ENCODE data around the gene NRG3.
A peak's percentile ranks its signal among the peaks of the same experiment; 100 is the strongest.

The NRG3 gene

DNA sequence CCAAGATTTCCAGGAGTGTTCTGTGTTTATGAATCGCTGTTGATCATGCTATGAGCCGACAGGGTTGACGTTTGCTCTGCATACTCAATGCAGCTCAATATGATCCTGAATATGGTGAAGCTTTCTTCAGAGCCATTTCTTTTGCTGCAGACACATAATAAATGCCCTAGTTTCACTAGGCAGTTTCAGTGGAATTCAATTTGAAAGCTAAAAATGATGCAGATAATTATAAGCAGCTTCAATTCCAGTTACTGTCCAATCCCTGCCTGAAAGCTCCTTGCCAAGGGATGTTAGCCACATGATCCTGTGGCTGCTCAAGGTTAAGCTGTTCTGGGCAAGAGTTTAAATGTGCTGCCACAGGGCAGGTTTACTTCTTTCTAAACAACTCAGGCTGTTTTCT is 805.6 kb downstream of the NRG3 start:
- no peak for DNase-seq (ENCODE audit: low read depth)

DNA sequence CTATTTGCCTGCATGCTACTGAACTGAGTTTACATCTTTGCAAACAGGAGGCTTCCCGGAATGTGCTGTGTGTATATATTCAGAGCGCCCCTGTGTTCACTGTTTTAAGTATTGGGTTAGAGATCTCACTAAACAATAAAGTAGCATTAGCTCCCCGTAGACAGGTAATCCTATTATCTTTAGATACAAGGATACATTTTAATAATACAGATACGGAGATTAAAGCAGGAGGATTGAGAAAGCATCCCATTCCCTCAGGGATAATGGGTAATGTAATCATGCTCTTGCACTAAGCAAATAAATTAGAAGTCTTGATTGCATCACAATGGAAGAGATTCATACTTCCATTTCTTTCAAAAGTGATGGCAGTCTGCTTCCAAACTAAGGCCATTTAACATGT is 809.0 kb downstream of the NRG3 start:
- DNase-seq (ENCODE audit: low read depth): no peak

DNA sequence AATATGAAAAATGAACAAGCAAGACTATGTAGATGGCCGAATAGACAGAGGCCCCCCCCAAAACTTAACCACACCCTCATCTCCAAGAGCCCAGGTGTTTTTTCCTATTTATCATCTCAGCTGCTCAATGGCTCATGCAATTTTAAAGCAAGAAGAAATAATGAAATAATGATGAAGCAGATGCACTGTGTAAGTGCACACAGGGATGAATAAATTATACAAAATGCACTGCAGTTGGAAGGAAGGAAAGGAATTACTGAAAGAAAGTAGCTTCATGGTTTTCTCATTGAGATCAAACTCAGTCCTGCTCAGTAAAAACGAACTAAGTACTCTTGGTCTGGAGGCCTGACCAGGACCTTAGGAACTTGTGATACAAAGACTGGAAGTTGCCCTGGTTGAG is 810.1 kb downstream of the NRG3 start:
- no peak for DNase-seq (ENCODE audit: low read depth)

DNA sequence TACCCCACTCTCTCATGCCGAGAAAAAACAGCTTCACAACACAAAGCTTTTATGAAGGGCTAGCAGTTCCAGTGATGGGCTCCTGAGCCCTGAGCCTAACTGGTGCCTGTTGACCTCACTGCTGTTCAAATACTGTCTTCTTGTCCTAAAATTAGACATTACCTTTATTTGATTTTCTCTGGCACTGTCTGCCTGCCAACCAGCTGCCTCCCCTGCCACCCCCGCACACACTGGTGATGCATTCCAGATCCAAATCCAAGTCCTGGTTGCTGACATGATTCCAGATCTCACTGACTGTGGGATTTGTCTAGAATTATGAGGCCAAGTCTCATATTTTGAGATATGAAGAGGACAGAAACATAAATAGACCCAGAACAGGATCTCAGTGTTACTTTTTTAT is 816.2 kb downstream of the NRG3 start:
- DNase-seq (ENCODE audit: low read depth): no peak

DNA sequence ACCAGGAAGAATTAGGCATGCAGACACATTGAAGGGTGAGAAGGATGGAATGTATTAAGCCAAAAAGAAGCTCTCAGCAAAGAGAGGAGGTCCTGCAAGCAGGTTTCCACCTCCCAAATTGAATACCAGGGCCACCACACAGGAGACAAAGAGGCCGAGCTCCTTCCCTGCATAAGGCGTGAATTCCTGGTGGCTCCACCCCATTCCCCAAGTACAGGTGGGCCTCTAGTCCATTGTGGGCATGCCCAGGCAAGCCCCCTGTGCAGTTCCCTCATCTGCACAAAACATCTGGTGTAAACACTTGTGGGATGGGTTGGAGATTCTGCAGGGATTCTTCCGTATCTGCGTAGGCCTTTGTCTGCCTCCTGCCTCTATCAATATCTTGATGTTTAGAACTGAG is 817.5 kb downstream of the NRG3 start:
- no peak for DNase-seq (ENCODE audit: low read depth)

DNA sequence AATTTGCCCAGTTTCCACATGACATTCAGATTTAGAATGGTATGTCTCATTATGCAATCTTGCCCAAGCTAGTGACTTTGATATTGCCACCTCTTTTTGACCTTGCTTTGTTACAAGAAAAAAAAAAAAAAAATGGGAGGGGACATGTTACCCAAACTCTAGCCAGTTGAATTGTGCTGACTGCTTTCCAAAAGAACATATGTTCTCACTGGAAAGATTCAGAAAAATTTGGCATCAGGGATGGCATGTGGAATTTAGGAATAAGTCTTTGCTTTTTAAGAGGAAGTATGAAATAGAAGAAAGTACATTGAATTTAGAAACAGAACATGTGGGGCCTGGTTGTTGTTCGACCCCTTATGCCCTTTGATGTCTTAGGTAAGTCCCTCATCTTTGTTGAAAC is 846.8 kb downstream of the NRG3 start:
- no peak for DNase-seq (ENCODE audit: low read depth)

DNA sequence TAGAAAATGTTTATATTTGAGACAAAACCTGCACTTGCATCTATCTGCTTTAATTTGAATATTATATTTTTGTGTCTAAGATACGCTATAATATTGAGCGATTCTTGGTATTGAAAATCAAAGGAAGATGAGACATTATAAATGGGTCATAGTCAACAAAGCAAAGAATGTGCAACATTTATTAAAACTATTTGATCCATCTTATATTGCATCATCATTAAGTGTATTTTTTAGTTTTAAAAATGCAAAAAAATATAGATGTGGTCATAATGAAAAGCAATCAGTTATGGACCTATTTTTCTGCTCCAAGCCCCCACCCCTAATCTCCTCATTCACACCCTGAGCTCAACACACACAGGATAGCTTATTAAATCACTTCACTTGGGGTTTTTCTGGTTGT is 847.3 kb downstream of the NRG3 start:
- DNase-seq (ENCODE audit: low read depth): no peak

DNA sequence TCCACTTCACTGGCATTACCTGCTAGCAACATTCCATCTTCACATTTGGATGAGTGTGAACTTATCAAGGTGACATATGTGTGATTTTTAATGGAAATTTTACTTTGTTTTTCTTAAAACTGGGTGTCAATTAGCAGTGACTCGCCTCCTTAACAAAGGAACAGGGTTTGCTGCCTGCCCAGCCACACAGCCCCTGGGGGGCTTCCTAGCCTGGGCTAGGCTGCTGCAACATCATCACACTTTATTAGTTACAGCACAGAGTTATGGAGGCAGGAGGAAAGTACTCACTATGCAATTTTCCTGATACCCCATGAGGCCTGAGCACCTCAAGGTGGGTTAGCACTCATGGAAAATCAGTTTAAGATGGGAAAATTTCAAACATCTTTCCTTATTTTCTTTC is 861.3 kb downstream of the NRG3 start:
- DNase-seq (ENCODE audit: low read depth): no peak

DNA sequence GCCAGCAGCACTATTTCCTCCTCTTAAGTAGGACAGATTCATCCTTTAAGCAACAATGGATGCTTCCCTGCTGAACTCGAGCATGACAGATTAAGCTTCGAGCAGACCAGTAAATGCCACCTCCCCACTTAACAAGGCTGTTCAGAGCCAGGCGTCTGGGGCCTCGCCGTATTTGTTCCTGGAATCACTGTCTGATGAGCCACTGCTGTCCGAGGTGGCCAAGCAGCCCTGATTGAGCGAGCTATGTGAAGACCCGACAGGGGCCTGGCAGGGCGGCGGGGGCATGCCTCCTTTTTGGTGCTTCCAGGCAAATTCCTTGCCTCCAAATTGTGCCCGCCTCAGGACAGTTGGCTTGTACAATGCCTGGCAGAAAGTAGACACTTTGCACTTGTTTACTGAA is 862.6 kb downstream of the NRG3 start:
- DNase-seq (ENCODE audit: low read depth): no peak

DNA sequence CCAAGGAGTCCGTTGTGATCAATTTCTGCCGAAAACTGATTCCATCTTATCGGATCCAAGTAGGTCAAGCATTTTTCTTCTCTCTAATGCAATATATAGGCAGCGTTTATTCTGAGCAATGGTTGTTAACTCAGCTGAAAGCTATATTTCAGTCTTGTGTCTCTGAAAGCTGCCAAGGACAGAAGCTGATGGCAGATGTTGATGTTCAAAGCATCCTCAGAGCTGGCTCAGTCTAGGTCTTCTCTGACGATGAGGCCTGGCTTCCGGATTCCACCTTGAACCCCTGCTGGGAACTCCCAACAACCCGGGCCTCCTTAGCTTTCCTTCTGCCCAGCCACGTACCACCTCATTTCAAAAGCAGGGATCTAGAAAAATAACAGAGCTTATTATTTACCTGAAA is 863.6 kb downstream of the NRG3 start:
- no peak for DNase-seq (ENCODE audit: low read depth)

DNA sequence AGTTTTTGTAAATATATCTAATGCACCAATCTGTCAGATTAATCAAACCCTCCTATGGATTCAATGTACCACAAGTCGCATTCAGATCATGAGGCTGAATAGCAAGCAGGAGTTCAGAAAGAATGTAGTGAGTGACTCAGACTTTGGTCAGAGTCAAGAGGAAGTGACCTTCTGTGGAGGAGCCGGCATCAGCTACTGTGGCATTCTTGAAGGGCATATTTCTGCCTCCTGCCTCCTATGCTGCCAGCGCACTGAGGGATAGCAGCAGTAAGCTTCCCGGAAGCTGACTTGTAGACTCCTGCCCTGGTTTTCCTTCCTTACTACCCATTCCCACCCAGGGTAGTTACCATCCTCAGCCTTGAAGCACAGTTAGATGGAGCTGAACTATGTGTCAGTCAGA is 867.5 kb downstream of the NRG3 start:
- DNase-seq (ENCODE audit: low read depth): peak; percentile 43

DNA sequence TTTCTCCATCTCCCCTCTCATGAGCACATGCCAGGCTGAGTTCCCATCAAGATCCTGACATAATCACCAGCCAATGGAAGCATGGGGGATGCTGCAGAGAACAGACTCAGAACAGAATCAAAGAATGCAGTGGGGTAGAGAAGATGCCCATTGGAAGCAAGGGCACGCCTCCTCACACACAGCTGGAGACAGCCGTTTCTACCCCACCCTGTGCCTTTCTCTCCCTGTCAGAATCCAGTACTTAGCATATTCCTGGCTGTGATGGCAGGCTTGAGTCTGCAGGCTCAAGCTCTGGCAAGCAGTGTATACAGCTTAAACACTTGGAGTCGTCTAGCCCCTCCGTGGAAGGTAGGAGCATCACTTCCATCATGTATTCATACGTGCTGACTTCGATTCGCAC is 867.9 kb downstream of the NRG3 start:
- DNase-seq (ENCODE audit: low read depth): no peak

DNA sequence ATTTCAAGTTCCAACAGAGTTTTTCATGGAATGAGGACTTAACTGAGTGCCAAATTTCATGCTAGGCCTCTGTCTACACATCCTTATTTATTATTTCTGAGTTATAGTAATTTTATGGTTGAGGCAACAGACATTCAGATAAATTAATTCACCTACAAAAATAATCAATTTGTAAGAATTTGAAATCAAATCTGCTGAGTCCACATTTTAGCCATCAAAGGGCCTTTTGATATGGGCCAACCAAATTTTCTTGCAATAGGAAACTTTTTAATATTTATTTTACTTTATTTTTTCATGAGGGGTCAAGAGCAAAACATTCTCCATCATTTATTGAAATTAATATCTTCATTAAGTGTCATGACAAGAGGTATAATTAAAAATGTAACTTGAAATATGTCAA is 875.5 kb downstream of the NRG3 start:
- DNase-seq (ENCODE audit: low read depth): no peak

DNA sequence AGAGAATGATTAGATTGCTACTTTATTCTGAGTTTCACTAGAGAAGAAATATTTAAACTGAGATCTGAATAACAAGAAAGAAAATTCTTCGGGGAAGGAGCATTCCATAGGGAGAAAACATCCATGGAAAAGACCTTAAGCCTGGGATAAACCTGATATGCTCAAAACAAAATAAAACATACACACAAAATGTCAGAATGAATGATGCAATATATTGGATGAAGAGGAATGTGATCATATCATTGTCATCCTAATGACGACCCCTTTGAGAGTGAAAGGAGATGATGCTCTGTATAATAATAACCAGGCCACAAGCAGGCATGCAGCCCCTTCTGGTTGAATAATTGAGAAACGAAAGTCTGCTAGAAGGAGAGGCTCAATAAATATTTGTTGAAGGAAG is 882.4 kb downstream of the NRG3 start:
- no peak for DNase-seq (ENCODE audit: low read depth)

DNA sequence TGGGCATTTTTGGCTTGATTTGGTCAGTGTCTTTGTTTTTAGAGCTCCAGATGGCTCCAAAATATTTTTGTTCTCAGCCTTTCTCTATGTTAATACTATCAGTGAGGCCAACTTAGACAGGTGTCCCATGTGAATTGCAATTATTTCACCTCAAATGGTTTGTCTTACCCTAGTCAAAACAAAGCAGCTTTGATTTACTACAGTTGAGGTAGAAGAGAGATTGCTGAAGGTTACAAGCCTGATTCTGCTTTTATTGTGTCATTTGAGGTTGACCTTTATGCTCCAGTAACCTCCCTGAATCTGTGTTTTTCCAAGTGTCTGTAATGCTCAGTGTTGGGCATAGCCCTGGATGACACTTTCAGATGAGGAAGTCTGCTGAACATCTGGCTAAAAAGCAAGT is 882.9 kb downstream of the NRG3 start:
- DNase-seq (ENCODE audit: low read depth): no peak

DNA sequence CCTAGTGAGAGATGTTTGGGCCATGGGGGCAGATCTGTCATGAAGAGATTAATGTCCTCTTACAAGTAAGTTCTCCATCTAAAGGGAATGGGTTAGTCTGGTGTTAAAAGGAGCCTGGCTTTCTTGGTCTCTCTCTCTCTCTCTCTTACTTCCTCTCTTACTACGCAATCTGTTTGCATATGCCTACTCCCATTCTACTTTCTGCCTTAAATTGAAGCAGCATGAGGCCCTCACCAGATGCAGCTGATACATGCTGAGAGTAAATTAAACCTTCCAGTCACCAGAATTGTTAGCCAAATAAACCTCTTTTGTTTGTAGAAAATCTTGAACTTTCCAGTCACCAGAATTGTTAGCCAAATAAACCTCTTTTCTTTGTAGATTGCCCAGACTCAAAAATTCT is 884.1 kb downstream of the NRG3 start:
- no peak for DNase-seq (ENCODE audit: low read depth)

DNA sequence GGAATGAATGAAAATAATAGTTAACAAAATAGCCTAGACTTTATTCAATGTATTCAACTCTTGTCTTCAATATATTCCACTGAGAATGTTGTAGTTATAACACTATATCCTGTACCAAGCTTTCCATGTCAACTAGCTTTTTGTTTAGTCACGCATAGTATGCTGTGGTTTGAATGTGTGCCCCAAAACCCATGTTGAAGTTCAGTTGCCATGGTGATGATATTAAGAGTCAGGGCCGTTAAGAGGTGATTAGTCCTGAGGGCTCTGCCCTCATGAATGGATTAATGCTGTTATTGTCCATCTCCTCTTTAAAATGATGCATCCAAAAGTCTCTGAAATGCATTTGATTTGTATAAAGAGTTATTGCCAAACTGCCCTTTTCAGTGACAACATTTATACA is 887.6 kb downstream of the NRG3 start:
- DNase-seq (ENCODE audit: low read depth): no peak

DNA sequence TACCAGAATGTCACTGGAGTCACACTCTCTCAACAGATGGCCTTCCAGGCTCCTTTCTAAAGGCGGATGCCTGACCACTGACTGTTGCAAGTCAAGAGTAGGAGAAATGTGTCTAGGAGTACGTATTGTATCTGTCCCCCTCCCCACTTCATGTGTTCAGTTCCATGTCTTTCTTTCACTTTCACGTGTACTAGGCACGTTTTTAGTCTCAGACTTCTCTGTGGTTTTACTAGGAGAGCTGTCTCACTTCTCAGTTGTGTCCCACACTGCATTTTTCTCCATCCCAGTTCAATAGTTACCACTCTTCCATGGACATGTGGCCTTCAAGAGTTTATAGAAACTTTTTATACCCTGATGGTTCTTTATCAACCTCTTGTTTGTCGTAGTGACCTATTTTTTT is 893.0 kb downstream of the NRG3 start:
- no peak for DNase-seq (ENCODE audit: low read depth)

DNA sequence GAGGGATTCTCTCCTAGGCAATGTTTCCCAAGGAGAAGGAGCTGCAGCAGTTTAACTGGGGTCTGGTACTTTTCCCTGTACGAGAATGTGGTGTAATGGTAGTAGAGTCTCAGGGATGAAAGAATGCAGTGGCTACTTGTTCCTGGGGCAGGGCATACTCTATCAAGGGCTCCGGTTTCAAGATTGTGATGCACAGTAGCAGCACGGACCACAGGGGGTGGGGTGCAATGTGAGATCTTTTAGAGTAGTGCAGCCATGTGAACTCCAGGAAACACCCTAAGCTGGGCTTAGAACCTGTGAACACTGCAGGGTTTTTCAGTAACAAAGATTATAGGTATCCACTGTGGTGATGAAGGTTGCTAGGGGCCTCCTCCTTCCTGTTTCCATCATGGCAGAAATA is 903.9 kb downstream of the NRG3 start:
- no peak for DNase-seq (ENCODE audit: low read depth)

DNA sequence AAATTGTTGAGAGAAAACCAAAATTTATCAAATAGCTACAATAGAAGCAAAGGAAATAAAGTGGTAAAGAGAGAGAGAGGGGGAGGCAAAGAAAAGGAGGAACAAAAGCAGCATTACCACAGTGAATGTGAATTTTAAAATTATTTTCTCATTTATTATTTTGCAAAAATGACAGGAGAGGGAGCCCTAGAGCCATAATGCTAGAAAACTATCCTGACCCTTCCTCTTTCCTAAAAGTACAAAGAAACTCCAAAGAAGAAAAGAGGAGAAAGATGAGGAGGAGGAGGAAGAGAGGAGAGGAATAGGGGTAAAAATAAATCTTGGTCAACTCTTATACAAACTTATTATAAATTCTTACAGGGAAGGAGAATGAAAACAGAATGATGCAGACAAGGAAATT is 921.5 kb downstream of the NRG3 start:
- peak; percentile 4 for DNase-seq (ENCODE audit: low read depth)

DNA sequence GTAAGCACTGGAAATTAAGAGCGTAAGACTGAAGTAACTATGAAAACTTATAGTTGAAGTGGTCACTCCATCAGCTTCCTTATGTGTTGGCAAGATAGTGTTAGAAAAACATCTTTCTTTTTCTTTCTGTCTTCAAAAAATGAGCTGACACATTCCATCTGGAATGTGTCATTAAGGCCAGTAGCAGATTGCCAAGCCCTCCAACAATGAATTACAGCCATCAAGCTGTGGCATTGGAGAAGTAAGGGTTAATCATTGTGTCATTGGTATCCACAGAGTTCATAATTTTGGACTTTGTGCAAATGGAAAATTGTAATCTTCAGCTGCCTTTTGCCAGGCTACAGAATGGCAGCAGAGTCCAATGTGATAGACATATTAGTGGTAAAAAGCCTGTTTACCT is 926.3 kb downstream of the NRG3 start:
- peak; percentile 1 for DNase-seq (ENCODE audit: low read depth)

DNA sequence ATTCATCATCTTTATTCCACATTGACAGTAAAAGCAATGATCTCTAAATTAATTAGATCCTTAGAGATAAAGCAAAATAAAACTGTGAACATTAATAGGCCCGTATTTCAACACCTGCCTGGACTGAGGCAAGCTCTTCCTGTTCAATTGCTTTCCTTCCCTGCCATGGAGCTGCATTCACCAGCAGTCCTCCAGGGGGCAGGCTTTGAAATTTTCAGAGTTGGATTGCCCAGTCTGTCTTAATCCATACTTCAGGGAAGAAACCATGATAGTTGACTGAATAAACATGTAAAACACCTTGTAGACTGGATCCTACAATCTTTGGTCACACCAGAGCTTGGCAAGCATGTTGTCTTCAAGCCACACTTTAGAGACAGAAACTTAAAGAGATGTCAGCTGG is 936.6 kb downstream of the NRG3 start:
- DNase-seq (ENCODE audit: low read depth): peak; percentile 14

DNA sequence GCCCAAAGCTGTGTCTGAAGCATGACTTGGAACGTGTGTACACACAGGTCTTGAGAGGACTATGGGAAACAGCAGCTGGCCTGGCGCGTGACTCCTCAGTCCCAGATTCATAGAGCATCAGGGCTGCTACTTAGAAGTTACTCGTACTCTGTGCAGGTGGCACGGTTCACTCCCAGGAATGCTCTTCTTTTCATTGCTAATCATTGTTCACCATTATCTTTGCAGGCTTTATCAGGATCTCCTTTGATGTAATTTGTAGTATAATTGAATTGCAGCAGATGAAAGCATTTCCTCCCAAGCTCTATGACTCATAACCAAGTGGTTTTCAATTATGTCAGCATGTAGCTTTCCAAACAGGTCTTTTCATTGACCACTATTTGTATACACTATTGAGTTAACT is 938.9 kb downstream of the NRG3 start:
- peak; percentile 5 for DNase-seq (ENCODE audit: low read depth)

DNA sequence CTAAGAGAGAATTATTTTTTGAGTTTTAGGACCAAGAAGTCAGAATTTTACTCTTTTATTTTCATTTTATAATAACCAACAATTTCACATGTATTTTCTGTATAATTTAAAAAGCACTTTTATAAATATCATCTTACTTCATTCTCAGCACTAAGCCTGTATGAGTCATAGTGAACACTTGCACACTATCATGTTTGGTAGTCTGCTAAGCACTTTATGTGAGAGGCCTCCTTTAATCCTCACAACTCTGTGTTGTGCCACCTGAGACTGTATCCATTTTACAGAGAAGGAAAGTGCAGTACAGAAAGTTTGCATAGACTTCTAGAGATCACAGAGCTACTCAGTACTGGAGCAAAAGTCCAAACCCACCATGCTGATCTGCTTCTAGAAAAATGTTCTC is 939.6 kb downstream of the NRG3 start:
- no peak for DNase-seq (ENCODE audit: low read depth)

DNA sequence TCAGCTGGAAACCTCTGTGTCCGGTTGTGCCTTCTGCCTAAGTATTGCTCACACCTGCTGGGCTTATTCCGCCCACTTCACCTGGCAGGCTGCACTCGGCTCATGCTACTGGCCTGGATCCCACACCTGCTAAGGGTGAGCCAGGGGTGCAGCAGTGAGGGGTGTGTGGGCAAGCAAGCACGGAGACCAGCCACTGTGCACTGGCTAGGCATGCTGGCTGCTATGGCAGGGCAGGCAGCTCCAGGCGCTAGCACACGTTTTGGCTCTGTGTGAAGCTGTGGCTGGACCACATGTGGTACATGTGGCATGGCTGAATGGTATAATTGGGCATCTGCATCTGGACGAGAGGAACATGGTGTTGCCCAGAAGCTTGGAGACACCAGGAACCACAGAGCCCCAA is 940.7 kb downstream of the NRG3 start:
- DNase-seq (ENCODE audit: low read depth): no peak
